Cerebellar cortex (tissue), 1 donor: ENCODE measurements around the gene RAPSN.

Source experiments
- DNase-seq: peaks from one replicate; pipeline ENCODE4 v3.0.0-alpha.2; 2015; ENCODE audit warnings: low spot score

RAPSN gene

DNA sequence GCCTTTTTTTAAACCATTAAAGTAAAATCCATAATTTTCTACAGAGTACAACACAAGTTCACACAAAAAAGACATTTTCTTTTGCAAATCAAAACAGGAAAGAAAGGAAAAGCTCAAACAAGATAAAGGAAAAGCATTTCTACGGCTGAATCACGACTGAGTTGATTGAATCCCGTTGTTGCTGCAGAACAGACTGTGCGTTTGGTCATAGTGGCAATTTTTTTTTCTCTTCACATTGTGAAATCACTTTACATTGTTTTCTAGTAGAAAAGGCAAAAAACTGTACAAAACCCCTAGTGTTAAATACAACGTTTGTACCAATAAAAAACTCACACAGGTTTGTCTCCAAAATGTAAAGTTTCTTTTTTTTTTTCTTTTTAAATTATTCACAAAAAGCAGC is 17.3 kb upstream of the RAPSN start:
- no peak for DNase-seq

DNA sequence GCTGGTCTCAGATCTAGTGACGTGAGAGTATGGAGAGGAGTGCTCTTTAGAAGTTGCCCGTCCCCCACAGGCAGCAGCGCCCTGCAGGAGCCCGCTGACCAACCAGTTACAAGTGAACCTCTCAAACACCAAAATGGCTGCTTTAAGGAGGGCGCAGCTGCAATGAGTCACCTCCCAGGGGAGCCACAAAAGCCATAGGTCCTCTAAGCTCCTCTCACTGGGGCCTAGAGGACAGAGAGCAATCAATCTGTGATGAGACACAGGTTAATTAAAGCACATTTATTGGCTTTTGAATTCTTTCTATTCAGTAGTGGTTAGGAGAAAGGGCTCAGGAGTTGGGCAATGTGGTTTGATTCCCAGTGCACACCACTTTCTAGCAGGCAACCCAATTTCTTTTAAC is 15.5 kb upstream of the RAPSN start:
- DNase-seq = no peak

GRCh38 chr11:47461876-47462275 is 12.9 kb upstream of the RAPSN start:
- DNase-seq = peak; percentile 68

DNA sequence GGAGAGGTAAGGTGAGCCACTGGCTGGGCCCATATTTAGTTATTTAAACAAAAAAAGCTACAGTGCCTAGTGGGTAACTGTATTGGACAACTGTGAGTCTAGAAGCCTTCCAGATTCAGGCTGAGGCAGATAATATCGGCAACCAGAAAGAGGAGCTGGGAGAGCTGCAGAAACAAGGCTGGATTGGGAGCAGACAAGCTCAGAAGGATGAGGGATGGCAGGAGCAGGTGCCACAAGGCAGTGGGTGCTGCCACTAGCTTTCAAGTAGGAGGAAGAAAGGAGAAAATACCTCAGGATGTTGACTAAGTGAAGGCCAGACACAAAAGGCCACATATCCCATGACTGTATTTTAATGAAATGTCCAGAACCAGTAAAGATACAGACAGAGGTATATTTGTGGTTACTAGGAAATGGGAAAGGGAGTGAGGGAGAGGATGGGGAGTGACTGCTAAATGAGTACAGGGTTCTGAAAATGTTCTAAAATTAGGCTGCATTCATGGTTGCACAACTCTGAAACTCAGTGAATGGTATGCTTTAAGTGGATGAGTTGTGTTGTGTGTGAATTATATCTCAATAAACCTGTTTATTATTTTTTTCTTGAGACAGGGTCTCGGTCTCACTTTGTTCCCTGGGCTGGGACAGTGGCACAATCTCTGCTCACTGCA is 11.8 kb upstream of the RAPSN start:
- DNase-seq = no peak

- DNase-seq = peak; percentile 92
Observed at GRCh38 chr11:47454258-47454671, 5.3 kb upstream of the RAPSN start.

DNA sequence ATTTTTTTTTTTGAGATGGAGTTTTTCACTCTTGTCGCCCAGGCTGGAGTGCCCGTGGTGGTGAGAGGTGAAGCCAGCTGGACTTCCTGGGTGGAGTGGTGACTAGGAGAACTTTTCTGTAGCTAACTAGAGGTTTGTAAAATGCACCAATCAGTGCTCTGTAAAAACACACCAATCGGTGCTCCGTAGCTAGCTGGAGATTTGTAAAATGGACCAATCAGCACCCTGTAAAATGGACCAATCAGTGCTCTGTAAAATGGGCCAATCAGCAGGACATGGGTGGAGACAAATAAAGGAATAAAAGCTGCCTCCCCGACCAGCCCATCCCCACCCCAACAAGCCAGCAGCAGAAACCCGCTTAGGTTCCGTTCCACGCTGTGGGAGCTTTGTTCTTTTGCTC is 4.4 kb upstream of the RAPSN start:
- no peak for DNase-seq

DNA sequence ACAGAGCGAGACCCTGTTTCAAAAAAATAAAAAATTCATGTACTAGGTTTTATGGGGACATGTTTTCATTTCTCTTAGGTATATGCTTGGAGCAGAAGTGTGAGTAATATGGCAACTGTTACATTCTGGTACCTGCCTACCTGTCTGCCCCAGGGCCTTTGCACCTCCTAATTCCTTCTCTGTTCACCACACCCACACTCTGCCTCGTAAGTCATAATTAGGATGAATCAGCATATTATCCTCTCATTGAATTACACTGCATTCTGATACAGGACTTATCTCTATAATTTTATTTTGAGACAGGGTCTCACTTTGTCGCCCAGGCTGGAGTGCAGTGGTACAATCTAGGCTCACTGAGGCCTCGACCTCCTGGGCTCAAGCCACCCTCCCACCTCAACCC is 3.1 kb upstream of the RAPSN start:
- DNase-seq = no peak

DNA sequence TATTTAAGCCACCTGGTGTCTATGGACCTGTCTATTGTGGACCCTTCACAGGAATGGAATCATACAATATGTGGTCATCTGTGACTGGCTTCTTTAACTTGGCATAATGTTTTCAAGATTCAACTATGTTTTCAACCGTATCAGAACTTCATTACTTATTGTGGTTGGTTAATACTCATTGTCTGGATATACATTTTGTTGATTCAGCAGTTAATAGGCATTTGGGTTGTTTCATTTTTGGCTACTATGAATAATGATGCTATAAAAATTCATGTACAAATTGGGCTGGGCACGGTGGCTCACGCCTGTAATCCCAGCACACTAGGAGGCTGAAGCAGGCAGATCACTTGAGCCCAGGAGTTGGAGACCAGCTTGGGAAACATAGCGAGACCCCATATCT is 2.5 kb upstream of the RAPSN start:
- DNase-seq = no peak

GRCh38 chr11:47449541-47449940 is 605 bp upstream of the RAPSN start:
- DNase-seq = no peak

- no peak for DNase-seq
Observed at GRCh38 chr11:47447906-47448305, 1.0 kb downstream of the RAPSN start.

DNA sequence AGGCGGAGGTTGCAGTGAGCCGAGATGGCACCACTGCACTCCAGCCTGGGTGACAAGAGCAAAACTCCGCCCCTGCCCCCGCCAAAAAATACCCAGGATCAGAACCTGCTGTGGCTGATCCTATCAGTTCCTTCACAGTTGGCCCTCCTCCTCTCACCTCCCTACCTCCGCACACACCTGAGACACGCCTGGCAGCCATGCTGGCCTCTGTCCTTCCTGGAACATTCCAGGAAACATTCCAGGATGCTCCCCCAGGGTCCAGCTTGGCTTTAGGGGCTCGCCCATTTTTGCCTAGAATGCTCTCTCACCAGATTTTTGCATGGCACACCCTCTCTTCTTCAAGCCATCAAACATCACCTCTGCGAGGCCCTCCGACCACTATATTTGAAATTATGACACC is 2.1 kb downstream of the RAPSN start:
- DNase-seq = no peak

DNA sequence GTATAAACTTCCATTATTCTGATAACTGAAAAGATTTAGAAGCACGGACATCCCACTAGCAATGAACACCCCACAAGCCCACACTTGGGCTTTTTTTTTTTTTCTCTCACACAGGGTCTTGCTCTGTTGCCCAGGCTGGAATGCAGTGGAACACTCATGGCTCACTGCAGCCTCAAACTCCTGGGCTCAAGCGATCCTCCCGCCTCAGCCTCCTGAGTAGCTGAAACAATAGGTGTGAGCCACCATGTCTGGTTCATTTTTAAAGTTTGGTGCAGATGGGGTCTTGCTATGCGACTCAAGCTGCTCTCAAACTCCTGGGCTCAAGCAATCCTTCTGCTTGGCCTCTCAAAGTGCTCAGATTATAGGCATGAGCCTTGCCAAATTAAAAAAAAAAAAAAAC is 3.1 kb downstream of the RAPSN start:
- DNase-seq = no peak

GRCh38 chr11:47443817-47444216 is 5.1 kb downstream of the RAPSN start:
- DNase-seq = no peak

DNA sequence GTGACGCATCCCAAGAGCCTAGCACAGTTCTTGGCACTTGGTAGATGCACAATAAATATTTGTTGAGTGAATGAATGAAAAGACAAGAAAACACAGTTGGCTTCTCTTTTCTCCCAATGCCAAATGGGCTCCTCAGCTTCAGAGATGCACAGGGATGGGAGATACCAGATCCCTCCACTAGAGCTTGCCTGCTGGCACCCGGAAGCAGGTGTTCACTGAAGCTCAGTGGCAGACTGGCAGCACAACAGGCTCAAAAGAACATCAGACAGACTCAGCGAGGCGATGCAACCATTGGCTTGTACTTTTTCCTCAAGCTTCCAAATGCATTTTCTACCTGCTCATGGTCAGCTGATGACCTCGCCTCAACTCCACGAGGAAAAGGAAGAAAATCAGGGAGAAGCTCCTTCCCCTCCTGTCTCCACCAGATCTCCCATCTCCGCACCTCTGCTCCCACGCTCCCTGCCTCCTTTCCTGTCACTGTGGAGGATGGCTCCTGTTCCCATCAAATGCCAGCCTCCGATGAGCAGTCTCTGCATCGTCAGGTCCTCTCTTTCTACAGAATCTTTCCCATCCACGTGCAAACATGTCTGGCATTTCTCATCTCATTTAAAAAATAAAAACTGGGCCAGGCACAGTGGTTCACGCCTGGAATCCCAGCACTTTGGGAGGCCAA is 5.8 kb downstream of the RAPSN start:
- DNase-seq = peak; percentile 65

DNA sequence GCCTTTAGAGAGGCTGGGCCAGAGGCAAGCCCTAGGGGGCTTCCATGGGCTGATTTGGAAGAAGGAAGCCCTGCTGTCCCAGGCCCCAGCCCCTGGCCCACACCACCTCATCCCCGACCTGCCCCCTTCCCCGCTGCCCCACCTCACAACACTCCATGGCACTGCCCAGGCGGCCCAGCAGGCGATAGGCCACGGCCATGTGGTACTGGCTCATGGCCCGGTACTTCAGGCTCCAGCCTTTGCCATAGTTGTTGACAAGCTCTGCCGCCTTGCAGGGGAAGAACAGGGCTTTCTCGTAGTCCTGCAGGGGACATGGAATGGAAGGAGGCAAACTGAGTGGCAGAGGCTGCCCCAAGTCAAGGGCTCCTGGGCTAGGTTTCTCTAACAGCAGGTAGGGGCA is 6.4 kb downstream of the RAPSN start:
- DNase-seq = peak; percentile 75

- no peak for DNase-seq
Observed at GRCh38 chr11:47441421-47441820, 7.5 kb downstream of the RAPSN start.

- no peak for DNase-seq
Observed at GRCh38 chr11:47440054-47440476, 8.9 kb downstream of the RAPSN start.

DNA sequence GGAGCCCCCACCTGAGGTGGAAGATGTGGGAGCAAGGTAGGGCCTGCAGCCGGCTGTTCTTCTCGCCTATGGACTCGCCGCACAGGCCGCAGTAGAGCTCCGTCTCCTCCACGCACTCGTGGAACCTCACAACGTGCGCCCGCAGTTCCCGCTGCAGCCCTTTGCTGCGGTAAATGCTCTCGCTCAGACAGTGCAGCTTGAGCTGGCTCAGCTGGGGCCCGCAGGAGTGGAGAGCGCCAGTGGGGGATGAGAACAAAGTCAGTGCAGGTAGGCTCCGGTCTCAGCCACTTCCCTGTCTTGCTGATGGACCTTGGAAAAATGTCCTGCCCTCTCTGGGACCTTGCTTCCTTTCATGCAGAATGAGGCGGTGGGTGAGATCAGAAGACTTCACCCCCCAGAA is 10.2 kb downstream of the RAPSN start:
- no peak for DNase-seq

GRCh38 chr11:47437746-47438418 is 11.1 kb downstream of the RAPSN start:
- peak; percentile 47 for DNase-seq

GRCh38 chr11:47437218-47437745 is 11.7 kb downstream of the RAPSN start:
- DNase-seq = no peak

DNA sequence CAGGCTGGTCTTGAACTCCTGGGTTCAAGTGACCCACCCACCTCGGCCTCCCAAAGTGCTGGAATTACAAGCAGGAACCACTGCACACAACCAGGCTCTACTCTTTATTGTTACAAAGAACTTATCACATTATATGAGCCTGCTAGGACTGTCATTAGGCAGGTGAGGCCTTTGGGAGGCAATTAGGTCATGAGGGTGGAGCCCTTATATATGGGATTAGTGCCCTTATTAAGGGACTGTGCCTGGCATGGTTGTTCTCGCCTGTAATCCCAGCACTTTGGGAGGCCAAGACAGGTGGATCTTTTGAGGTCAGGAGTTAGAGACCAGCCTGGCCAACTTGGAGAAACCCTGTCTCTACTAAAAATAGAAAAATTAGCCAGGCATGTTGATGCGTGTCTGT is 12.2 kb downstream of the RAPSN start:
- DNase-seq = no peak

GRCh38 chr11:47435687-47436086 is 13.2 kb downstream of the RAPSN start:
- DNase-seq = no peak
